Nephron progenitor cell (in vitro differentiated cells): ENCODE results near the gene RNASEH2B.

Experiments
- DNase-seq: peaks from one replicate; pipeline ENCODE4 v3.0.0; 2021
- H3K27ac Mint-ChIP-seq: 2 replicates; pipeline ENCODE4 v1.8.0; 2021; ENCODE audit warnings: mild to moderate bottlenecking, moderate library complexity, mixed read lengths
- H3K27me3 Mint-ChIP-seq: 2 replicates; pipeline ENCODE4 v1.8.0; 2021; ENCODE audit warnings: mild to moderate bottlenecking, low read depth, mixed read lengths; ENCODE audit not compliant: poor library complexity
- H3K36me3 Mint-ChIP-seq: 2 replicates; pipeline ENCODE4 v1.8.0; 2021; ENCODE audit warnings: low read depth, mixed read lengths
- H3K4me1 Mint-ChIP-seq: 2 replicates; pipeline ENCODE4 v1.8.0; 2021; ENCODE audit warnings: mixed read lengths
- H3K4me3 Mint-ChIP-seq: 2 replicates; pipeline ENCODE4 v1.8.0; 2021; ENCODE audit warnings: mild to moderate bottlenecking, moderate library complexity, mixed read lengths
- H3K9me3 Mint-ChIP-seq: 2 replicates; pipeline ENCODE4 v1.8.0; 2021; ENCODE audit warnings: mild to moderate bottlenecking, moderate library complexity, mixed read lengths
- TF ChIP-seq, protein P1 (sequence below): fragments of 200-600 bp; sonication (generic); IDR thresholded peaks from 2 replicates; pipeline ENCODE4 v1.5.0; 2021; ENCODE audit warnings: antibody characterized with exemption

RNASEH2B gene

DNA sequence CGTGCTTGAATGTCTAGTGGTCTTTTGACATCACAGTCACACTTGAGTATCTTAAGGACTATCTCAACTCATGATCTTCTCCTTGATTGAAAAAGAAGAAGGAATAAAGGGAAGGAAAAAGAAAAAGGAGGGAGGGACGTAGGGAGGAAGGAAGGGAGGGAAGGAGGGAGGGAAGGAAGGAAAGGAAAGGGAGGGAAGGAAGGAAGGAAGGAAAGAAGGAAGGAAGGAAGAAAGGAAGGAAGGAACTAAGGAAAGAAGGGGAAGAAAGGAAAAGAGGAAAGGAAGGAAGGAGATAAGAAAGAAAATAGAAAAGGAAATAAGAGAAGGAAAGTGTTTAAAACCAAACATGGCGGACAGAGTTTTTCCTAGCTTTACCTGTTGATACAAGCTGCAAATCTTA, 64.7 kb downstream of the RNASEH2B start:
- no peaks in the 10 kb centered on the region for H3K27me3 Mint-ChIP-seq
- TF ChIP-seq, protein P1, sequence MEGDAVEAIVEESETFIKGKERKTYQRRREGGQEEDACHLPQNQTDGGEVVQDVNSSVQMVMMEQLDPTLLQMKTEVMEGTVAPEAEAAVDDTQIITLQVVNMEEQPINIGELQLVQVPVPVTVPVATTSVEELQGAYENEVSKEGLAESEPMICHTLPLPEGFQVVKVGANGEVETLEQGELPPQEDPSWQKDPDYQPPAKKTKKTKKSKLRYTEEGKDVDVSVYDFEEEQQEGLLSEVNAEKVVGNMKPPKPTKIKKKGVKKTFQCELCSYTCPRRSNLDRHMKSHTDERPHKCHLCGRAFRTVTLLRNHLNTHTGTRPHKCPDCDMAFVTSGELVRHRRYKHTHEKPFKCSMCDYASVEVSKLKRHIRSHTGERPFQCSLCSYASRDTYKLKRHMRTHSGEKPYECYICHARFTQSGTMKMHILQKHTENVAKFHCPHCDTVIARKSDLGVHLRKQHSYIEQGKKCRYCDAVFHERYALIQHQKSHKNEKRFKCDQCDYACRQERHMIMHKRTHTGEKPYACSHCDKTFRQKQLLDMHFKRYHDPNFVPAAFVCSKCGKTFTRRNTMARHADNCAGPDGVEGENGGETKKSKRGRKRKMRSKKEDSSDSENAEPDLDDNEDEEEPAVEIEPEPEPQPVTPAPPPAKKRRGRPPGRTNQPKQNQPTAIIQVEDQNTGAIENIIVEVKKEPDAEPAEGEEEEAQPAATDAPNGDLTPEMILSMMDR: no peak
- H3K27ac Mint-ChIP-seq: no peak overlapping the region
- no peak overlapping the region for H3K4me3 Mint-ChIP-seq
- DNase-seq: no peak
- peaks cover 8% of the 10 kb centered on the region for H3K9me3 Mint-ChIP-seq
- H3K36me3 Mint-ChIP-seq: peaks cover 37% of the 10 kb centered on the region
- H3K4me1 Mint-ChIP-seq: peaks cover 5% of the 10 kb centered on the region

DNA sequence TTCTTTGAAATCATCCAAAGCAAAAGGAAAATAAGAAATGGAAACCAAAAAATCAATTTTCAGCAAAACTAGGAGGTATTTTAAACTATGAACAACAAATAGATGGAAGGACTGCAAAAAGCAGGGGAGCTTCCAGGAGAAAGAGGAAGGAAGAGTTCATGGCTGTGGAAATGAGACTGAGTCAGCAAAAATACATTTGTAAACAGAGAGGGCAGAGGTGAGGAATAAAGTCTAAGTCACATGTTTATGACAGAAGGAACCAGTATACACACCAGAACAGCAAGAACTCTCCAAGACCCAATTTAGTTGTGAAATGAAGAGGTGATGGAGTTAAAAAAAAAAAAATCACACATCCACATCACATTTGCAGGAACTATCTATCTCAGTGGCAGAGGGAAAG, 69.6 kb downstream of the RNASEH2B start:
- no peaks in the 10 kb centered on the region for H3K27me3 Mint-ChIP-seq
- H3K4me3 Mint-ChIP-seq: no peak overlapping the region
- no peak overlapping the region for H3K27ac Mint-ChIP-seq
- H3K36me3 Mint-ChIP-seq: peaks cover 42% of the 10 kb centered on the region
- TF ChIP-seq, protein P1: no peak
- no peak for DNase-seq
- peaks cover 34% of the 10 kb centered on the region for H3K9me3 Mint-ChIP-seq
- H3K4me1 Mint-ChIP-seq: no peaks in the 10 kb centered on the region

DNA sequence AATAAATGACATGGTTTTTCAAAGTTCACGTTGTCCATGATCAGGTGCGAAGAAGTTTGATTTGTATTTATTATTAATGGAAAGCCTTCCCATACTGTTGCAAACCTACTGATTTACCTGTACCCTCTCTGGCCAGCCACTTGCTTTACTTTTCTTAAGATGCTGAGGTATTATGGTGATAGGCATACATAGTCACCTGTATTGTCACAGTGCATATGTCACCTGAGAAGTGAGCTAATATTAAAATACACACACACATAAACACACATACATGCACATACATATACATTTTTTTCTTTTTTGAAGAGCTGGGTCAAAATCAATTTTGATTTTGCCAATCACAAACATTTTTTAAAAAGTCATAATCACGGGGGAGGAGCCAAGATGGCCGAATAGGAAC, 72.1 kb downstream of the RNASEH2B start:
- H3K36me3 Mint-ChIP-seq: peaks cover 24% of the 10 kb centered on the region
- H3K27me3 Mint-ChIP-seq: no peaks in the 10 kb centered on the region
- TF ChIP-seq, protein P1: no peak
- H3K4me3 Mint-ChIP-seq: peak overlapping the region; percentile 75
- H3K27ac Mint-ChIP-seq: no peak overlapping the region
- no peaks in the 10 kb centered on the region for H3K4me1 Mint-ChIP-seq
- H3K9me3 Mint-ChIP-seq: peaks cover 43% of the 10 kb centered on the region
- no peak for DNase-seq

DNA sequence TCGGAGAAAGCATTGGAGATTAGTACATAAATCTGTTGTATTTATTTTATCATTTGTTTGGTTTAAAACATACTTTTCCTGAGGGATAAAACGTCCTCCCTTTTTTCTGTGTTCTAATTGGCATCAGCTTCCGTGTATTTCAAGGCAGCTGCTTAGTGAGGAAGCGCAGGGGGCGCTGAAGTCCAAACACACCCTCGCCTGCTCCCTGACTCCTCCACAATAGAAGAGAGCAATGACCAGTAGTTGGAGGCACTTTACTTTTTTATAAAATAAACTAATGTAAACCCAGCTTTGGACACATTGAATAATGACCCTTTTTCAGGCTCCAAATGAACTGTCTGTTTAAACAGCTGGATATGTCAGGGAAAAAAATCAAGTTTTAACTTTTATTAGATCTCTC, 79.9 kb downstream of the RNASEH2B start:
- Mint-ChIP-seq H3K36me3 (peaks cover 6% of the 10 kb centered on the region), H3K27ac (no peak overlapping the region), H3K4me3 (no peak overlapping the region), H3K27me3 (no peaks in the 10 kb centered on the region), H3K9me3 (peaks cover 18% of the 10 kb centered on the region), H3K4me1 (peaks cover 59% of the 10 kb centered on the region)
- peak; percentile 11 for DNase-seq
- TF ChIP-seq, protein P1: no peak

DNA sequence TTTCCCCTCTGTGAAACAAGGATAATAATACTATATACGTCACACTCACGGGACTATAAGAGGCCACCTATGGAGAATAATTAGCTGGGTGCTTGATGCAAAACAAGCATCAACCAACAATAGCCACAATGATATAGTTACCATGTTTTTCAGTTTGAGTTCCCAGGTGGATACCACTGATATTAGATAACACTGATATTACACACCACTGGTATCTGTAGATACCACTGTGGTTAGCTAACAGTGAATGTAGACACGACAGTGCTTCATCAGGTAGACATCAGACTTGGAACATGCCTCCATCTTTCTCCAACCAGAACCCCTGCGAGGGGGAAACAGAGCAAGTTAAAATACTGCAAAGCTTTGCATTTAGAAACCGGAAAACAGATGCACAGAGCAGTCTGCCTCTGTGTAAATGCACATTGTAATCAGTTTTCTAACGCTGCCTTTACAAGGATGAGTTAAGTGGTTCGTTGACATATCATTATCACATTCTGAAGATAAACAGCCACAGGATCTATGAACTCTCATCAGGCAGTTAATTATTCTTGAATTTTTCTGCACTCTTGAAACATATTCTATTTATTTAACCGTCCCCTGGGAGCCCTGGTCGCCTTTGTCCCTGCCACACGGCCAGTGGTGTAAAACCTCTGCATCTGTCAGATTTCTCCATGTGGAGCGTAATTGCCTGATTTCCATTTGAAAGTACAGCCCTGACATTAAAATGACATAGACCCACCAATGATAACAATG, 80.7 kb downstream of the RNASEH2B start:
- Mint-ChIP-seq H3K9me3 (peaks cover 15% of the 10 kb centered on the region), H3K4me3 (peak overlapping the region; percentile 44), H3K27me3 (no peaks in the 10 kb centered on the region), H3K36me3 (peaks cover 6% of the 10 kb centered on the region), H3K27ac (no peak overlapping the region), H3K4me1 (peaks cover 67% of the 10 kb centered on the region)
- DNase-seq: no peak
- TF ChIP-seq, protein P1: no peak
